GM19324 (cell line): ENCODE measurements around the gene EIF3L.
A peak's percentile ranks its signal among the peaks of the same experiment; 100 is the strongest.

Experiments used
- ATAC-seq: cut with Tn5 transposase; IDR thresholded peaks from one replicate; pipeline ENCODE4 v1.9.1; 2021; ENCODE audit warnings: mild to moderate bottlenecking, moderate library complexity; ENCODE audit not compliant: unreplicated experiment, low FRiP score

EIF3L gene

DNA sequence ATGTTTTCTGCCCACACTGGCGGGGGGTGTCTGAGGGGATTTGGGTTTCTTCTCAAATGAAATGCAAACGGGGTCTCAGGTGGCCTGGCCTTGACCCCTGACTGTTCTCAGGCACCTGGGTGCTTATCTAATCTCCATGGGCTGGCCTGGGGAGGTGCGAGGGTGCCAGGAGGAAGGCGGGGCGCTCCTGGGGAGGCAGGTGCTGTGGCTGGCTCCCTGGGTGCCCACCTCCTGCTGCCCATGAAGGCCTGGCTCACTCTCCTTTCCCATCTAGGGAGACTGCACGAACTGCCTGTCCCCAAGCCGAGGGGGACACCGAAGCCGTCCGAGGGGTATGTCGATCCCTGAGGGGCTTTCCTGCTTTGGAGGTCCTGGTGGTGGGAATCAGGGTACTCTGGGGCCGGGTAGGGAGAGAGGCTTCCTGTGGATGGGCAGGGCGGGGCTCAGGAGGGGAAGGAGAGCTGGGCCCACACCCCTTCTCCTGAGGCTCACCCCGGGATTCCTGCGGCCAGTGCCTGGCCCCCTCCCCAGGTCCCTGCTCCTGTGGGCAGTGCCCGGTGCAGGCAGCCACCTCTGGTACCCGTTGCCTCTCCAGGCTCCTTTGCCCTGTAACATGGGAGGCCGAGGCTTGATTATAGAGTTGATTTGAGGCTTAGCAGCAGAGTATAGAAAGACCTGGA lies 75.3 kb downstream of the EIF3L start:
- no peak for ATAC-seq

DNA sequence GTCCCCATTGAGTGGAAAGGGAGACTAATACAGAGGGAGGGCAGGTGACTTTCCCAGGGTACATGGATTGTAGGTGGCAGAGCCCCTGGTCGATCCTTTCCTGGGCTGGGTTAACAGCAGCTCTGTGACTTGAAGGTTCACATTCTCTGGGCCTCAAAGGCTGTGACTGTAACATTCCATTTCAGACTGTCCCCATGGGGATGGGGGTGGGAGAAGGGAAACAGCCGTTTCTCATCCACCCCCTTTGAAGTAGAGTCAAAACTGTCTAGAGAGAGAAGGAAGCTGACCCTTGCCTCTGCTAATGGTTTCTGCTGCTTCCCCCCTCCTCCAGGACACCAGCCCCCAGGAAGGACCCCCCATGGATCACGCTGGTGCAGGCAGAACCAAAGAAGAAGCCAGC lies 76.1 kb downstream of the EIF3L start:
- ATAC-seq: no peak

DNA sequence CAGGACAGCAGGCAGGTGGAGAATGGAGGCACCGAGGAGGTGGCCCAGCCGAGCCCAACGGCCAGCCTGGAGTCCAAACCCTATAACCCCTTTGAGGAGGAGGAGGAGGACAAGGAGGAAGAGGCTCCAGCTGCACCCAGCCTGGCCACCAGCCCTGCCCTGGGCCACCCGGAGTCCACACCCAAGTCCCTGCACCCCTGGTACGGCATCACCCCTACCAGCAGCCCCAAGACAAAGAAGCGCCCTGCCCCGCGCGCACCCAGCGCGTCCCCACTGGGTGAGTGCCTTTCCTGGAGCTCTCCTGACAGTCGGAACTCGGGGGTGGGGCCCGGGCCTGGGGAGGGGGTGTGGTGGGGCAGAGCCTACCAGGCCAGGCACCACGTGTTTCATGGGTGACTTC lies 76.5 kb downstream of the EIF3L start:
- ATAC-seq: no peak

DNA sequence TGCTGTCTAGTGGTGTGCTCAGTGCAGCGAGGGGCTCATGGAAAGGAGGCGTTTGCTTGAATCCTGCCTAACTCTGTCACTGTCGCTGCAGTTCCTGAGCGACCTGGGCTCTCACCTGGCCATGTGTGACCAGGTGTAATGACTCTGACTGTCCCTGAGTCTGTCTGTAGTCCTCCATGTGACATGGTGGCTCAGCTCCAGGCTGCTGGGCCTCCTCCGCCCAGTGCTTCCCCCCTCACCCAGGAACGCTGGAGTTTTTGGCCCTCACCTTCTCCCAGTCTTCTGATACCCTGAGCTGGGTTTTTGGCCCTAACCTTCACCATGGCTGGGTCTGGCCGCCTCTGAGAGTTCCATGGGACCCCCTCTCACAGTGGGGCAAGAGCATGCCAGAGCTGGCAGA lies 77.1 kb downstream of the EIF3L start:
- ATAC-seq: no peak

DNA sequence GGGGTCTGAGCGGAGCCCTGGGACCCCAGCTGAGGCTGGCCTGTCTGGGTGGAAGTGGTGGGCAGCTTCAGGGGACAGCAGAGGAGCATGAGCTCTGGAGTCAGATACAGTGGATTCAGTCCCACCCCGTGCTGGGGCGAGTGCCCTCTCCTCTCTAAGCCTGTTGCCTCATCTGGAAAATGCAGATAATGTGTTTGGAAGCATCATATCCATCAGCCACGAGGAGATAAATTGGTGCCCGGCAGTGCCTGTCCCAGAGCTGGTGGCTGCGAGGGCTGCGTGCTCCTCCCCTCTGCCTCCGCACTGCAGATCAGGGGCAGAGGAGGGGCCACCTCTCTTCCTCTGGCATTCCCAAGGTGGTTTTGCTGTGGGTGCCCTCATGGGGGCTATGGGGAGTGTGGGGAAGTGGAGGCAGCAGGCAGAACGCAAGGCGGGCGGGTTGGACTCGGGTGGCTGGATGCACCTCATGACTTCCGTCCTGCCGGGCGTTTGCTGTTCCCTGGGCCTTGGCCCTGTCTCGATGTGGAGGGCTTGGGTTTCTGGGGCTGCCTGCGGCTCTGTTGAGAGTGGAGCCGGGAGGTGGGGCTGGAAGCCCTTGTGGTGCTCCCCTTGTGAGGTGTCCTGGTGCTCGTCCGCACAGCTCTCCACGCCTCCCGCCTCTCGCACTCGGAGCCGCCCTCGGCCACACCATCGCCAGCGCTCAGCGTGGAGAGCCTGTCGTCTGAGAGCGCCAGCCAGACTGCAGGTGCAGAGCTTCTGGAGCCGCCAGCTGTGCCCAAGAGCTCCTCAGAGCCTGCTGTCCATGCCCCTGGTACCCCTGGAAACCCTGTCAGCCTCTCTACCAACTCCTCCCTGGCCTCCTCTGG lies 77.8 kb downstream of the EIF3L start:
- no peak for ATAC-seq

DNA sequence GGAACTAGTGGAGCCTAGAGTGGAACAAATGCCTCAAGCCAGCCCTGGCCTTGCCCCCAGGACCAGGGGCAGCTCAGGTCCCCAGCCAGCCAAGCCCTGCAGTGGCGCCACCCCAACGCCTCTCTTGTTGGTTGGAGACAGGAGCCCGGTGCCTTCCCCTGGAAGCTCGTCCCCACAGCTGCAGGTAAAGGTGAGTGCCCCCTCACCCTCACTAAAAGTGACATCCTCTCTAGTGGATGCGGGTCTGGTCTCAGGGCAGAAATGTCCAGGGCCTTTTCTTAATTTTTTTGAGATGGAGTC lies 78.4 kb downstream of the EIF3L start:
- no peak for ATAC-seq

DNA sequence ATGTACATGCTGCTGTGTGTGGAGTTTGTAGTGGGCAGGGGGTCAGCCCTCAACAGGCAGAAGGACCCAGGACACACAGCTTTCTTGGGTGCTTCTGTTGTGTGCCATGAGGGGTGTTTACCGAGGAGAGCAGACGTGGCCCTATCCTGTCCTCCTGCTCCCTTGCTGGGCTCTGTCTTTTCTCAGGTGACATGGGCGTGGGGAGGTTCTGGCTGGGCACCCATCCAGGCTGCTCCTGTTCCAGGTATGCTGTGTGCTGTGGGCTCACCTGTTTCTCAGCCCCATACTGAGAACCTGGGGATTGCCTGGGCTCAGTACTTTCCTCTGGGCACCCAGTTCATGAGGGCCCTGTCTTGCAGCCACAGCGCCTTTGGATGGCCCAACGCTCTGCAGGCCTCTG lies 80.2 kb downstream of the EIF3L start:
- no peak for ATAC-seq

DNA sequence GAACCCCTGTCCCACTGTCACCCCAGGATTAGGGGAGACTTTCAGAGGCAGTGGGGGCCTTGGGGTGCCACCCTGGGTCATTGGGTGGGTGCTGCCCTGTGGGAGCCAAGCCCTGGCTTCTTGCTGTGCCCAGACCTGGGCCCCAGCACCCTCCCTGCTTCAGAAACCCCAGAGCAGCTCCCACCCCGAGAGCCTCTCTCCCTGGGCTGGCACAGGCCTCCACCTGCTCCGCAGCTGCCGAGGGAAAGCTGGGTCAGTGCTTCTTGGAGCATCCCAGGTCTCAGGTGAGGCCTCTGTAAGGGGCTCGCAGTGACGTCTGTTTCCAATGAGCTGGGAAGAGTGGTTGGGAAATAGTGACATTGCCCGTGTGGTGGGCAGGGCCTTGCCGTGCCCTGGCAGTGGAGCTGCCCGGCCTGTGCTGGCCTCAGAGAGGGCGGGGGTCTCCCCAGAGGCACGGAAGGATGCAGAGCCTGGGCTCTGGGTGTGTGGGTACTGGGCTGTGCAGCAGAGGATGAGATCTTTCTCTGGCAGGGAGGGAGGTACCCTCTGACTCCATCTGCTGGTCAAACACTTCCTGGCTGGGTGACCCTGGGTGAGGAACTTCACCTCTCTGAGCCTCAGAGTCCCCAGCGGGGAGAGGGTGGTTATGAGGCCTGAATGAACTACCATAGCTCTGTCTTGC lies 81.2 kb downstream of the EIF3L start:
- ATAC-seq: no peak

DNA sequence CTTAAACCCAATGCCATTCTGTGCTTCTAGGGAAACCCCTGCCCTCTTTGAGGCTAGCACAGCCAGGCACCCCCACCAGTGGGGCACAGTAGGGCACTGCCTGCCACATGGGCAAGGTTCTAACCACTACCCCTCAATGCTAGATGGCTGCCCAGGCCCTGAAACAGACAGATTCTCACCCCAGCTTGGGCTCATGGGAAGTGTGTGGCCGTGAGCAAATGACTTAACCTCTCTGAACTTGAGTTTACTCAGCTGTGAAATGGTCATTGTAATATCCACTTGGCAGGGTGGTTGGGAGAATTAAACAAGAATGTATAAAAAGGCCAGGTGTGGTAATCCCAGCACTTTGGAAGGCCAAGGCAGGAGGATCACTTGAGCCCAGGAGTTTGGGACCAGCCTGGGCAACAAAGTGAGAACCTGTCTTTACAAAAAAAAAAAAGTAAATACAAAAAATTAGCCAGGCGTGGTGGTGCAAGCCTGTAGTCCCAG lies 81.8 kb downstream of the EIF3L start:
- no peak for ATAC-seq

DNA sequence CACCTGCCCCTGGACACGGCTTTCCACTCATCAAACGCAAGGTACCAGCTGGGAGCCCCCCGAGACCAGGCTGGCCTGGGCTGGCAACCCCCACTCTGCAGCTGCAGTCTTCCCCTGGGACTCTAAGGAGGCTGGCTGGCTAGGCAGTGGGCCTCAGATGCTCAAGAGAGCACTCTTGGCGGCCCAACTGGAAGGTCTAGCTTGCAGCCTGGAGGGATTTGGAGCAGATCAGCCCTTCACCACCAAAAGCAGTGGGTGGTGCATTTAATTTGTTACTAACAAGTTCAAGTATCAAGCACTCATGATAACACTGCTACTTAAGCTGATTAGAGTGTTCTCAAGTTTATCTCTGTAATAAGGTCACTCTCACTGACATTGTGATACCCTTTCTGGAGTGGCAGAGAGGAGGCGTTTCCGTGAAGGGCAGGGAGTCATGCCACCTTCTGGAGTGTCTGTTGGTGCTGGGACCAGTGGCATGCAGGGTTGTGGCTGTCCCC lies 82.7 kb downstream of the EIF3L start:
- ATAC-seq: no peak

DNA sequence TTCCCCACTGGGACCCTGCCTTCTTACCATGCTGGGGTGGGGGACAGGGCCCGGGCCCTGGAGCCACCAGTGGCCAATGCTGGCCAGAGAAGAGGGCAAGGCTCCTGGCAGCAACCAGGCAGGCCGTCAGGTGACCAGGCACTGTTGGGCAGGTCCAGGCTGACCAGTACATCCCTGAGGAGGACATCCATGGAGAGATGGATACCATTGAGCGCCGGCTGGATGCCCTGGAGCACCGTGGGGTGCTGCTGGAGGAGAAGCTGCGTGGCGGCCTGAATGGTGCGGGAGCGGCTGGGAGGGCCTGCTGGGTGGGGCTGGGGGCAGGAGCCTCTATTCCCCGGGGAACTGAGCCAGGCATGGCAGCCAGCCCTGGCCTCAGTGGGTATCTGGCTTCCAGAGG lies 83.2 kb downstream of the EIF3L start:
- ATAC-seq: no peak

DNA sequence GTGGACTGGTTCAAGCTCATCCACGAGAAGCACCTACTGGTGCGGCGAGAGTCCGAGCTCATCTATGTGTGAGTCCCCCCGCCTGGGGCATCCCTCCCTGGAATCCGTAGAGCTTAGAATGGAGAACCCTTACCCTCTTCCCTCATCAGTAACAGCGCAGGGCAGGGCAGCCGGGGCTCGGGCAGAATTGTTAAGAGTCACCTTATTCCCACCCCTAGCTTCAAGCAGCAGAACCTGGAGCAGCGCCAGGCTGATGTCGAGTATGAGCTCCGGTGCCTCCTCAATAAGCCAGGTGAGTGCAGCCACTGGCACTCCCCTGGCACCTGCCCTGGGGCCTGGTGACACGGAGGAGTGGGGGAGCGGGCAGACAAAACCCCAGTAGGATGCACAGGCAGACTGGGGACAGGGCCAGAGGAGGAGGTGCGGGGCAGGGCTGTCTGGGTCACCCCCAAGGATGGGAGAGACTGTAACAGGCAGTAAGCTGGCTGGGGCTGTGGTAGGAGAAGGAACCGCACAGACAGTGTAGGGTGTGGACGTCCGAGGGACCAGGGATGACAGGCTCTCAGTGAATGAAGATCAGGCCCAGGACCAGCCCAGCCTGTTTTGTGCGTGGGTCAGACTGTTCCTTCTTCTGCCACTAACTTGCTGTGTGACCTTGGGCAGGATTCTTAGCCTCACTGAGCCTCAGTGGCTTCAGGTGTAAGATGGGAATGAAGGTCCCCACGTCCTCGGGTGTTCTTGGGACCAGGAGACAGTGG lies 83.8 kb downstream of the EIF3L start:
- no peak for ATAC-seq

DNA sequence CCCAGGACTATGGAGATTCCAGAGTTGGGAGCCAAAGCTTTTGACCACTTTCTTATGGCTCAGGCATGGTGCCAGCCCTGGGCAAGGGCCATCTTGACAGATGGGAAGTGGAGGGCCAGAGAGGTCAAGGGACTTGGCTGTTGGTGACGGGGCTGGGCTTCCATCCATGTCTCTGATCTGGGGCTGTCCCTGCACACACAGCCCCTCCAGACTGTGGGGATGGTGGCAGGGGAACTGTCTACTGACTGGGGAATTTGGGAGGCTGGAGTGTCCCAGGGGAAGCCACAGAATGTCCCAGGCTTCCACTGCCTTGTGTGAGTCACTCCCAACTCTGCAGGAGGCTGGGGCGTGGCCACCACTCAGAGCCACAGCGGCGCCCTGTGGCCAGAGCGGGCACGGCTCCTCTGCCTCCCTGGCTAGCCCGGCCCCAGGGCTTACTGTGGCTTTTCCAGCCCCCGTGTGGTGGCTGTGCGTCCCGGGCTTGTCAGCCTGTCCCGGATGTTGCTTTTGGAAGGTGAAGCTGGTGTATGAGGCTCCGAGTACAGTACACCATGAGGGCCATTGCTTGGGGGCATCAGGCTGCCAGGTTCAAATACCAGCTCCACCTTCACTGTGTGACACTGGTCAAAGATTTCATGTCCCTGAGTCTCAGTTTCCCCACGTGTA lies 84.6 kb downstream of the EIF3L start:
- peak; percentile 62 for ATAC-seq
